Liver (tissue), 9 donors: ENCODE measurements around the gene GMPS. TPM values are rescaled to one million over a fixed set of nuclear protein-coding genes. Genes with fewer than 3 reads are reported as not detected.

ENCODE experiments used
- DNase-seq: peaks from one replicate; pipeline ENCODE4 v3.0.0-alpha.2; 2017; ENCODE audit warnings: low spot score
- H3K27ac ChIP-seq, 2 donors: one replicate each; pipeline ENCODE4 v1.7.0; 2013; ENCODE audit warnings: inconsistent platforms in 2 of 2, low read length in 2 of 2, control low read depth in 1 of 2, low read depth in 1 of 2, mild to moderate bottlenecking in 1 of 2
- H3K27me3 ChIP-seq, 4 donors: one replicate each; pipeline versions ENCODE4 v1.6.1 to v1.7.0; 2013; ENCODE audit warnings: low read length in 3 of 4, inconsistent platforms in 1 of 4, mild to moderate bottlenecking in 1 of 4, moderate library complexity in 1 of 4; ENCODE audit not compliant: control insufficient read depth in 4 of 4, insufficient read depth in 4 of 4
- H3K36me3 ChIP-seq, 4 donors: one replicate each; pipeline versions ENCODE4 v1.6.1 to v1.7.0; 2013; ENCODE audit warnings: low read length in 3 of 4, mild to moderate bottlenecking in 3 of 4, low read depth in 1 of 4, moderate library complexity in 1 of 4; ENCODE audit not compliant: control insufficient read depth in 4 of 4, insufficient read depth in 3 of 4
- H3K4me1 ChIP-seq, 4 donors: one replicate each; pipeline versions ENCODE4 v1.6.1 to v1.7.0; 2013; ENCODE audit warnings: low read length in 3 of 4, mild to moderate bottlenecking in 3 of 4, moderate library complexity in 1 of 4; ENCODE audit not compliant: control insufficient read depth in 4 of 4, insufficient read depth in 4 of 4
- H3K4me3 ChIP-seq, 3 donors: one replicate each; pipeline versions ENCODE4 v1.6.1 to v1.7.0; 2013; ENCODE audit warnings: low read length in 3 of 3, control low read depth in 1 of 3, low read depth in 1 of 3, mild to moderate bottlenecking in 1 of 3
- H3K9ac ChIP-seq, 2 donors: one replicate each; pipeline ENCODE4 v1.7.0; 2013; ENCODE audit warnings: low read length in 2 of 2, mild to moderate bottlenecking in 2 of 2, moderate library complexity in 2 of 2, control low read depth in 1 of 2, low read depth in 1 of 2
- H3K9me3 ChIP-seq, 4 donors: one replicate each; pipeline versions ENCODE4 v1.6.1 to v1.7.0; 2013; ENCODE audit warnings: low read length in 3 of 4; ENCODE audit not compliant: control insufficient read depth in 4 of 4
- ATF3 ChIP-seq: IDR thresholded peaks from 2 replicates; pipeline ENCODE4 v1.6.1; 2016; ENCODE audit warnings: antibody characterized with exemption
- CTCF ChIP-seq: fragments of 150-350 bp; IDR thresholded peaks from 2 replicates; pipeline ENCODE4 v1.5.1; 2017; ENCODE audit warnings: improper control_type of control experiment, low read depth, low read length; ENCODE audit not compliant: missing input control
- EGR1 ChIP-seq, 2 donors: IDR thresholded peaks; 2 replicates each; pipeline ENCODE4 v1.6.1; 2016 to 2018; ENCODE audit warnings: antibody characterized with exemption in 2 of 2, low read depth in 2 of 2
- FOXA1 ChIP-seq: IDR thresholded peaks from 2 replicates; pipeline ENCODE4 v1.6.1; 2016; ENCODE audit warnings: antibody characterized with exemption
- FOXA2 ChIP-seq: IDR thresholded peaks from 2 replicates; pipeline ENCODE4 v1.6.1; 2016; ENCODE audit warnings: antibody characterized with exemption
- GABPA ChIP-seq, 2 donors: IDR thresholded peaks in 1 of 2; conservative IDR thresholded peaks in 1 of 2; 2 replicates each; pipeline ENCODE4 v1.6.1; 2016; ENCODE audit warnings: antibody characterized with exemption in 2 of 2, mild to moderate bottlenecking in 1 of 2, moderate library complexity in 1 of 2
- HNF4A ChIP-seq, 2 donors: conservative IDR thresholded peaks; 2 replicates each; pipeline ENCODE4 v1.6.1; 2016; ENCODE audit warnings: antibody characterized with exemption in 2 of 2, mild to moderate bottlenecking in 2 of 2
- HNF4G ChIP-seq: IDR thresholded peaks from 2 replicates; pipeline ENCODE4 v1.6.1; 2016; ENCODE audit warnings: antibody characterized with exemption
- MAX ChIP-seq: IDR thresholded peaks from 2 replicates; pipeline ENCODE4 v1.6.1; 2016; ENCODE audit warnings: antibody characterized with exemption
- NR2F2 ChIP-seq: IDR thresholded peaks from 2 replicates; pipeline ENCODE4 v1.6.1; 2016; ENCODE audit warnings: antibody characterized with exemption
- RXRA ChIP-seq, 2 donors: IDR thresholded peaks; 2 replicates each; pipeline ENCODE4 v1.6.1; 2017 to 2018; ENCODE audit warnings: antibody characterized with exemption in 2 of 2, mild to moderate bottlenecking in 1 of 2
- SP1 ChIP-seq: IDR thresholded peaks from 2 replicates; pipeline ENCODE4 v1.6.1; 2018; ENCODE audit warnings: antibody characterized with exemption, mild to moderate bottlenecking
- TAF1 ChIP-seq: conservative IDR thresholded peaks from 2 replicates; pipeline ENCODE4 v1.6.1; 2016; ENCODE audit warnings: antibody characterized with exemption, mild to moderate bottlenecking
- ZBTB33 ChIP-seq: IDR thresholded peaks from 2 replicates; pipeline ENCODE4 v1.6.1; 2016; ENCODE audit warnings: antibody characterized with exemption
- WGBS: extraction: QIAGEN DNeasy Blood & Tissue Kit; methylation state at CpG from one replicate; pipeline ENCODE4 v1.1.7; 2013; 5-methylcytosine and 5-hydroxymethylcytosine counted together
- polyA plus RNA-seq, 2 donors: library from polyadenylated mRNA; stranded (reverse) in 1 of 2; unstranded in 1 of 2; fragments of 200-250 nt in 1 of 2; fragments of >200 nt in 1 of 2; fragmentation: Nextera tagmentation in 1 of 2; extraction: Ambion mirVana in 1 of 2; gene quantifications; one replicate each; pipeline versions ENCODE4 v1.2.1 to v1.2.3, GENCODE V29; 2013 to 2015
- total RNA-seq, 2 donors: library from RNA; depleted of rRNA; stranded (reverse); fragments of >200 nt; gene quantifications; one replicate each; pipeline ENCODE4 v1.2.3, GENCODE V29; 2014
- TF ChIP-seq, protein P1 (sequence below): IDR thresholded peaks from 2 replicates; pipeline ENCODE4 v1.6.1; 2016; ENCODE audit warnings: antibody characterized with exemption, mild to moderate bottlenecking
- donor health status: healthy.
- donor health status: healthy.
- donor health status: healthy.
- donor health status: healthy.
- donor health status: healthy.

Gene GMPS
- total and polyA plus RNA-seq, 4 donors: 10.8 to 16.1 (median 14.8) TPM

GRCh38 chr3:155919728-155920127 is 49.3 kb downstream of the GMPS start:
- no peaks in the 10 kb centered on the region for H3K27me3 ChIP-seq
- H3K27ac ChIP-seq: no peak overlapping the region
- H3K36me3 ChIP-seq: peaks cover 1 to 24% (median 15%) of the 10 kb centered on the region in 4 donors
- no peak for TF ChIP-seq HNF4A (conservative IDR thresholded peaks at IDR 0.05)
- no peak for TF ChIP-seq CTCF
- TF ChIP-seq, protein P1, sequence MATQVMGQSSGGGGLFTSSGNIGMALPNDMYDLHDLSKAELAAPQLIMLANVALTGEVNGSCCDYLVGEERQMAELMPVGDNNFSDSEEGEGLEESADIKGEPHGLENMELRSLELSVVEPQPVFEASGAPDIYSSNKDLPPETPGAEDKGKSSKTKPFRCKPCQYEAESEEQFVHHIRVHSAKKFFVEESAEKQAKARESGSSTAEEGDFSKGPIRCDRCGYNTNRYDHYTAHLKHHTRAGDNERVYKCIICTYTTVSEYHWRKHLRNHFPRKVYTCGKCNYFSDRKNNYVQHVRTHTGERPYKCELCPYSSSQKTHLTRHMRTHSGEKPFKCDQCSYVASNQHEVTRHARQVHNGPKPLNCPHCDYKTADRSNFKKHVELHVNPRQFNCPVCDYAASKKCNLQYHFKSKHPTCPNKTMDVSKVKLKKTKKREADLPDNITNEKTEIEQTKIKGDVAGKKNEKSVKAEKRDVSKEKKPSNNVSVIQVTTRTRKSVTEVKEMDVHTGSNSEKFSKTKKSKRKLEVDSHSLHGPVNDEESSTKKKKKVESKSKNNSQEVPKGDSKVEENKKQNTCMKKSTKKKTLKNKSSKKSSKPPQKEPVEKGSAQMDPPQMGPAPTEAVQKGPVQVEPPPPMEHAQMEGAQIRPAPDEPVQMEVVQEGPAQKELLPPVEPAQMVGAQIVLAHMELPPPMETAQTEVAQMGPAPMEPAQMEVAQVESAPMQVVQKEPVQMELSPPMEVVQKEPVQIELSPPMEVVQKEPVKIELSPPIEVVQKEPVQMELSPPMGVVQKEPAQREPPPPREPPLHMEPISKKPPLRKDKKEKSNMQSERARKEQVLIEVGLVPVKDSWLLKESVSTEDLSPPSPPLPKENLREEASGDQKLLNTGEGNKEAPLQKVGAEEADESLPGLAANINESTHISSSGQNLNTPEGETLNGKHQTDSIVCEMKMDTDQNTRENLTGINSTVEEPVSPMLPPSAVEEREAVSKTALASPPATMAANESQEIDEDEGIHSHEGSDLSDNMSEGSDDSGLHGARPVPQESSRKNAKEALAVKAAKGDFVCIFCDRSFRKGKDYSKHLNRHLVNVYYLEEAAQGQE: no peak
- TF ChIP-seq EGR1 (IDR thresholded peaks at IDR 0.05; ENCODE audit: low read depth in 2 of 2): no peak
- TF ChIP-seq SP1: no peak
- no peak for TF ChIP-seq MAX
- TF ChIP-seq HNF4G: no peak
- no peak for TF ChIP-seq NR2F2
- TF ChIP-seq GABPA (IDR thresholded peaks at IDR 0.05 in 1 of 2, conservative IDR thresholded peaks at IDR 0.05 in 1 of 2): no peak
- H3K9ac ChIP-seq: no peak overlapping the region
- no peaks in the 10 kb centered on the region for H3K4me1 ChIP-seq
- no peak overlapping the region for H3K4me3 ChIP-seq
- DNase-seq: no peak
- no peaks in the 10 kb centered on the region for H3K9me3 ChIP-seq

- no peaks in the 10 kb centered on the region for H3K27me3 ChIP-seq
- no peak overlapping the region for H3K27ac ChIP-seq
- no peak for DNase-seq
- TF ChIP-seq FOXA1 (no peak), FOXA2 (no peak), ATF3 (no peak), NR2F2 (no peak), RXRA (IDR thresholded peaks at IDR 0.05) (no peak), HNF4A (conservative IDR thresholded peaks at IDR 0.05) (no peak)
- H3K9me3 ChIP-seq: no peaks in the 10 kb centered on the region
- no peak overlapping the region for H3K9ac ChIP-seq
- no peak overlapping the region for H3K4me3 ChIP-seq
- WGBS: 95% methylated on average over 2 of the region's 2 CpGs
- no peaks in the 10 kb centered on the region for H3K4me1 ChIP-seq
- H3K36me3 ChIP-seq: peaks cover 1 to 23% (median 18%) of the 10 kb centered on the region in 4 donors
Measured at GRCh38 chr3:155921486-155921885, 51.0 kb downstream of the GMPS start.

- H3K4me3 ChIP-seq: no peak overlapping the region
- H3K36me3 ChIP-seq: peaks cover 3 to 32% (median 20%) of the 10 kb centered on the region in 4 donors
- no peak overlapping the region for H3K9ac ChIP-seq
- TF ChIP-seq FOXA1 (no peak), HNF4A (conservative IDR thresholded peaks at IDR 0.05) (no peak), CTCF (no peak), TAF1 (no peak), FOXA2 (no peak), ATF3 (no peak), ZBTB33 (no peak)
Measured at GRCh38 chr3:155934230-155934629, 63.8 kb downstream of the GMPS start.

More at GRCh38 chr3:155934230-155934629, 63.8 kb downstream of the GMPS start:
- H3K4me1 ChIP-seq: no peaks in the 10 kb centered on the region
- no peak for DNase-seq
- no peaks in the 10 kb centered on the region for H3K9me3 ChIP-seq
- 86% methylated on average over 2 of the region's 2 CpGs for WGBS
- no peak overlapping the region for H3K27ac ChIP-seq
- H3K27me3 ChIP-seq: no peaks in the 10 kb centered on the region
